Cerebellar cortex (tissue), 1 donor: ENCODE results near the gene SYTL2.

Experiments used
- DNase-seq: peaks from one replicate; pipeline ENCODE4 v3.0.0-alpha.2; 2015; ENCODE audit warnings: low spot score

The SYTL2 gene

DNA sequence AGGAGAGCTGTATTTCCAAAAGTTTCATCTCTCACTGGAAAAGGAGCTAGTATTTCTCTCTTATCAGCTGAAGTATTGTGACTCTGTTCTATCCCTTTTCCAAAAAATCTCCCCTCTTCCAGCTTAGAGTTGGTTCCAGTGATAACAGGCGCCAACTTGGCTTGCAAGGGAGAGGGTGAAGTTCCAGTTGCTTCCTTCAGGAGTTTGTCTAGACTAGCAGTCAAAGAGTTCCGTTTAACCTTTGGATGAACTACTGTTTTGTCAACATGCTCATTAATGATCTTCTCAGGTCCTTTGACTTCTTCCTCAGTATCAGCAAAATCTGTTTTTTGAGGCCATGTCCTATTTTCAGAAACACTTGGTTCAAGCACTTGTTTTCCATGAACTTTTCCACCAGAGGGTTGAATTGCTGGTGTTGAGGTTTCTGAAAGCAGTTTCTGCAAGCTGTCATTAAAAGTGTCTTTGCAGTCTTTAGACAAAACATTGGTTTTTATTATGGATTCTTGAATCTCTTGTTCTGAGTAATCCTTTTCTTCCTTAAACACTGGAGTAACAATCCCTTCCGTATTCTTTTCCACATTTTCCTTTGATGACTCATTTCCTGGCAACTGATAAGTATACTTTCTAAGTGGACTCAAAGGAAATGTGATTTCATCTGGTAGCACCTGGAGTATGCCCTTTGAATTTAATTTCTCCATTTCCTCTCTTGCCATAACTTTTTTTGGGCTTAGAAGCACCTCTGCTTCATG lies 85.3 kb downstream of the SYTL2 start:
- DNase-seq, result no peak

DNA sequence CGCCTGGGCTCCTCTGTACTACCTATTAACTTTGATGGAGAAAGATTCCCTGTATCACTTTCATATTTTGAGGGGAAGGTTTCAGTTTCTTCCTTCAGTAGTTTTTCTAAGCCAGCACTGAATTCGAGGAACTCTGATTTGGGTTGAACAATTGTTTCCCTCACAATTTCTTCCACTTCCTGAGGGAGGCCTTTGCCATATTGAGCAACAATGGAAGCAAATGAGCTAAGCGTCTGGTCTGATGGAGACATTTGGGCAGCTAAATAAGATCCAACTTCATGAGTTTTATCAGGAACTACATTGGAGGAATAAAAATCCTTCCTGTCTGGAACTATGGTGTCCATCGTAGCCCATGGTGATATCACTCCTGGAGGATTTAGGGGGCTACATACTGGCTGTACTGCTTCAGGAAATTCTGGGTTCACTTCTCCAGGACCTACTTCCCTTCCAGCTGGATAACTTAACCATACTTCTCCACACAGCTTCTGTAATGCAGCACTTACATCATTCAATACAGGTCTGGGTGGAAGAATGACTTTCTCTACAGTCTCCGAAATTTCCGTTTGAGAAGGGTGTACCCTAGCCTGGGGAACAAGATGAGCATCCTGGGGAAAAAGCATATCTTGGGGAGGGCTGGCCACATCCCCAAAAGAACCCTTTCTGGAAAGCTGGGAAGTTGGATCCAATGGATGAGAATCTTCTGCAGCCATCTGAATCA lies 86.0 kb downstream of the SYTL2 start:
- DNase-seq, result no peak

DNA sequence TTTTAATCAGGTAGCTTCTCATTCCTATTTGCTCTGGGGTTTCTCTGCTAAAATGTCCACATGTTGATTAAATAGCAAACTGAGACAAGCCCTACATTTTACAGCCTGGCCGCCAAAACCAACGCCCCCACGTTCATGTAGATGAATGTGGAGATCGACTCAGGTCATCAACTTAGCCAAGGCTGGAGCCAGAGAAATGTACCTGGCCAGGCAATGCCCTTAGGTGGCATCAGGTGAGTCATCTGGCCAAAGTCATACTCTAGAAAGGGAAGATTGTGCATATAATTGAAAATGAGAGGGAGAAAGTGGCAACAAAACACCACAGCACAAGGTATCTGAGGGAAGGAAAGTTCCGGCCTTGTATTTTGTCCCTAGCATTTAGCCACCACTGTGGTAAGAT lies 87.9 kb downstream of the SYTL2 start:
- no peak for DNase-seq

DNA sequence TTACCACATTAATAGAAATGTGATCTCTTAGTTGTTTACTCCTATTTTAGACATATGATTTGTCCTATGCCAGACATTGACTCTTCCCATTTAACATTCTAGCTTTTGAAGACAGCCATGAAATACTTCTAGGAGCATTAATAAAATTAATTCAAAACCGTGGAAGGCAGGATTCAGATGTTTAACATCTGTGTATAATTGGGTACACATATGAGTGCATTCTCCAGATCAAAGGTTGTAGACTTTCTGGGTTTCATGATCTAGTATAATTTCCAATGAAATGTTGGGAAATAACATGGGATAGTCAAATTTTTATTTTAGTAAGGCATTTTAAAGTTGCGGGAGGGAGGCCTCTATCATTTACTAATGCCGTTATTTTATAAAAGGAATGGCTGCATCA lies 89.8 kb downstream of the SYTL2 start:
- DNase-seq, result no peak

DNA sequence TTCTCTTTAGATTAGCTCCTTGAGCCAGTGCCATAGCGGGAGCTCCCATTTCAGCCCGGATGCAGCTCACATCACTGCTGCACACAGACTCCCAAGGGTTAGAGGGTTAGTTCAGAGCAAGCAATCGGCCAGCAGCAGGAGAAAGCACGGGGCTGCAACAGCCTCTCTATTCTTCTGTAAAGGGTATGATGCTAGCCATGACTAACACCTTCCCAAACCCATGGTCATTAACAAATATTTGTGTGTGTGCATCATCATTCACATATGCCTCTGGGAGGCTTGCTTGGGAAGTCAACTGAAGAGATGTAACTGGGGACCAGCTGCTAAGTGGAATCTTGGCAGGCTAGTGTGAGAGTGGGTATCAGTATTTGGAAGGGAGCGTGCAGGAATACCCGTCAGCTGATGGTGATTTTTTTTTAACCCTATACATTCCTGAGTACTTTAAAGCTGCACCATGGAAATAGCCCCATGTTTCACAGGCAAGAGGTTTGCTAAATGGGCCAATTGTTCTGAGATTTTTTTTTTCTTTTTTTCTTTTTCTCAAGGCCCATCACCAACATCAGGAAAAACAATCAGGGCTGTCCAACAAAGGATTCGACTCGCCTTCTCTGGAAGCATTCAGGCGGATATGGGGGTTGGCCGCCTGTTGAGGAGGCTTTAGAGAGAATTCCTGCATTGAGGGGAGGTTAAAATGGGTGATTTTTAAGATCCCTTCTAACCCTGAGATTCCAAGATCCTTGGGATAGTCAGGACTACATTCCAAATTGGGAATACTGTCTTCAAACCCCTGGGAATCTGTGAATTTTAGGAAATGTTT lies 91.7 kb downstream of the SYTL2 start:
- peak; percentile 86 for DNase-seq

DNA sequence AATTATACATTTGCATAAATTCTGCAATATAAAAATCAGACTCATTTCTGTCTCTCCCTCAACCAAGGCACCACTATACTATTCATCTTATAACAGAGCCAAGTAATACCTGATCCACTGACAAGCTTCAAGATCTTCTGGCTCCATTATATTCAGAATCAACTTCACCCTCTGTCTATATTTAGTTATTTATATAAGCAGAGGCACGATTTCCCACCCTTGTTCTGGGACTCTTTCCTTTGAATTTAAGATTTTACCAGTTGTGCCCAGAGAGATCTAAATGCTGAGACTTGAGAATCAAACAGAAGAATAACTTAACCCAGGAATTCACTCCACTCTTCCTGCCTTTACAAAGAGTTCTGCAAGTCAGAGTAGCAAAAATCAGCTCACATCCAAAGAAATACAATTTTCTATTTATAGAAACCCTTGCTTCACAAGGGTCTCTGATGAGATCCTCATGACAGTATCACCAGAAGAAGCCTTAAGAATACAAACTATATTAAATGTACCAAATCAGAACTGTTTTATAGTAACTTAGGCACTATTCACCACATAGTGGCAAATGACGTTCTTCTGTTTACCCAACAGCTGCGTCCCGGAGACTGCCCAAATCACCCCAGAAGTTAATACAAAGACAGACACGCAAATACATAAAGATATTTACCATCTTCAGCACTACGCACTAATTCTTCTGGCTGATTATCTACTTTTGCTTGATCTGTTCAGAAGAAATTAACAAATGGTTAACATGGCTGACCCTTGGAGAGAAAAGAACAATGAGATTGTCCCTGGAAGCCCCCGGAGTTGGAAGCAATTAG lies 92.6 kb downstream of the SYTL2 start:
- peak; percentile 59 for DNase-seq

DNA sequence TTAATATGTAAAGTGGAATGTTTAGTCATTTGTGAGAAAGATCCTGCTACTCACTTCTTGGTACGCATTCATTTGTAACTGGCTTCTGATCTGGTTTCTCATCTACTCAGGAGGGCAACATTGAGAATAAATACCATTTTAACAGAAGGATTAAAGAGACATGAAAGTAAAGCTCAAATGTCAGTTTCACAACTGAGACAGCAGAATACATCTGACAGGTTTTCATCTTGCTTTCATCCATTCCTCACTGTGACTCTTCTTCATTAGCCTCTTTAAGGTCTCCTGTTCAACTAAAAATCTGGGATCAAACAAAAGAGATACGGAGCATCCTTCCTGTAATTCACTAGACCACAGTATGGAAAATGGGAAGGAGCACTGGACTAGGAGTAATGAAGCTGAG lies 93.5 kb downstream of the SYTL2 start:
- peak; percentile 46 for DNase-seq

DNA sequence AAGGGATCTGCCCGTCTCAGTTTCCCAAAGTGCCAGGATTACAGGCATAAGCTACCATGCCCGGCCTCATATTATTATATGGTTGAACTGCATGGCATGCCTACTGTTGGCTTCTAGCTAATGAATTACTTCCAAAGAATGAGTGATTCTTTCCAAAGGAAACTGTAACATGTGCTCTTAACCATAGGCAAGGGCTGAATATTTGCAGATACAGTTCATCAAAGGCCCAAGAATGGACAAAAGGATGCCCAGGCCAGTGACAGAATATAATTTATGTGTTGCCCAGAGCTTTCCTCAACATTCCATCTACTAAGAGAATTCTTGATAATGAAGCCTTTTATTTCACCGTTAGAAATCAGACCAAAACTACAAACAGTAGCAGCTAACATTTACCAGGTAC lies 98.0 kb downstream of the SYTL2 start:
- no peak for DNase-seq

DNA sequence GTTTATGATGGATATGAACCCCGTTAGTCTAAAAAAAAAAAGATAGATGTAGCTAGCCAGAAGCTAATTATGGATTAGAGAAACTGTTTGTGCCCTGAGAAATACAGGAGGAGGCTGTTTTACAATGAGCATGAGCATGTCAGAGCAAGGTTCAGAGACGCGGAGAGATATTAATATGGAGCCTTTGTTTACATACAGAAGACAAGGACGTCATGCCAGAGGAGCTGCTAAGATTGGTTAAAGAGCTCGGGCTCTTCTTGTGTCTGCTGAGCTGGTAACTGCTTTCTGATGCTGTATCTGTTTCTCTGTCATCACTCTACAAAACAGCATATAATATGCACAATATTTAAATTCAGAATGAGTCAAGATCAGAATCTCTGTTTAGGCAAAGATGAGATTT lies 100.0 kb downstream of the SYTL2 start:
- DNase-seq, result no peak

DNA sequence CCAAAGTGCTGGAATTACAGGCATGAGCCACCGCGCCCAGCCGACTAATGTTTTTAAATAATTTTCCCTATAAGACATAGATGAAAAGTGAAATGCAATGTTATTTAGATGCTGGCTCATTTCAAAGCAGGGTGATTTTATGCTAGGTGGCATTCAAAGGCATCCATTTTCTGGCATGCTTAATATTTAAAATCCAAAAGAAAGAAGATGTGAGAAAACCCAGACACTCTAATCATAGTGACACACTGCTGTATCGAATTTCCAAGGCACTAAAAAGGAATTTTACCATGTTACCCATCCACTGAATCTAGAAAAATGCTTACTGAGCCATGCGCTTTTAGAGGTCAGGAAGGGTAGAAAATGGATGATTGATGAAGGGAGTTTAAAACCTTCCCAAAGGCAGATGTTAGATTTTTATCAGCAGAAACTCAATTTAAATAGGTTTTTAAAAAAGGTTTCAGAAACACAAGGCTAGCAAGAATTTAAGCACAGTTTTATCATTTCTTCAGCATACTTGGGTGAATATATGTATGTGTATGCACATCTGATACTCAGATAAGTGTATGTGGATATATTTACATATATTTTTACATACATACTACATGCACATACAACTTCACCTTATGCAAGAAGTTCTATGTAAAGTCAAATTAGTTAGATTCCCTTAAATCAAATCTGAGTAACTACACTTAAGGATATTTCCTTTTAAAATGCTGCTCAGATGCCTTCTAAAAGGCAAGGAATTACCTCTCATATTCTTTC lies 100.8 kb downstream of the SYTL2 start:
- no peak for DNase-seq

DNA sequence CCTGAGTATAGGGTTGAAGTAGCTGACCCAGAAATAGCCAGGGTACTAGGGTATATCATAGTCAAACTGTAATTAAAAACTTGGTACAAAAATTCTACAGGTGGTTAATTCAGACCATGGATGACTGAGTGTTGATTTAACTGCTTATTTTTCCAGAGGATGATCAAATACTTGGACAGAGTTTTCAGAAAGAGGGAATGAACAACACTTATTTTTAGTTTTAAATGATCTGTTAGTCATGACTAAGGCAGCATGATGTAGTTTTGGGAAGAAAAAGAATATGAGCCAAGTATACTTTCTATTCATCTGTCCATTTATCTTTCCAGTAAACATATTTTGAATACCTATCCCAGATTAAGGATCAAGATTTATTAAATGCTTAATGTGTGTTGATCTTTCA lies 105.1 kb downstream of the SYTL2 start:
- no peak for DNase-seq

DNA sequence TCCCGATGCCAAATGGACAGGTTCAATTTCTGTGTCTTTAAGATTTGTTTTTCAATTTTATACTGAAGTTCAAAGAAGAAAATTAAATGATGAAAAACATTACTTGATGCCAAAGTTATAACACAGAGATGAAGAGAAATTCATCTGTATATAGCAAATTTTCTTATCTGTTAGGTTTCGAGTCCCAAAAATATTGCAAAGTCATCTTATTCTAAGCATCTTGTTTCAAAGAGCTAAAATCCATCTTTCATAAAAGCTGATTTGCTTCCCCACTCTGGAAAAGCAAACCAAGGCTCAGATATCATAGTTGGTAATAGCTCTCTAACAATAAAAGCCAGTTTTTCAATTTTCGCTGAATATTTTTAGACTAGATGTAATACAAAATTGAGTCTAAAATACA lies 106.0 kb downstream of the SYTL2 start:
- no peak for DNase-seq

DNA sequence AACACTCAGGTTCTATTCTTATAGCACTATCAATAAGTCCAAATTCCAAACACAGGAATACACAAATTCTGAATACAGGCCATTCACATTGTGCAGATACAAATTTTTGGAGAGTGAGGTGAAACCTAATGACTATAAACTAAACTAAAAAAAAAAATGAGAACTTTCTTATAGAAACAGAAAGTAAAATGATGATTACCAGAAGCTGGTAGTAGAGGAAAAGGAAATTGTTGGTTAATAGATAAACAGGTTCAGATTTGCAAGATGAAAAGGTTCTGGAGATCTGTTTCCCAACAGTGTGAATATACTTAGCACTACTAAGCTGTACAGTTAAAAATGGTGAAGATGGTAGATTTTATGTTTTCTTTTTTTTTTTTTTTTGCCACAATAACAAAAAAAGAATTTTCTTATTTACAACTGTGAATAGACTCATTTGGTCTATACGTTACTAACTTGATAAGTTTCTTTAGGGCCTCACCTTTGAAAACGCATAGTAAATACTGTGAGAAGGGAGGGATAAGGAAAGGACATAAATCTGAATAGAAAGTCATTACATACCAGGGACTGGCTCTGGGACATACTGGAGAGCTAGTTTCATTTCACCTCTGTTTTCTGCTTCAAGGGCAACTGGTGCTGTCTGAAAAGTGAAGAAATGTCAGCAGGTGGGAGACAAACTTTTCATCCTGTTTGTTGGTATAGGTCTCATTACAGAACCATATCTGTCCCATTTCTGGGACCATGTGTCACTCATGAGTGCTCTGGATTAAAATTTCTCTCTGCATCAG lies 110.8 kb downstream of the SYTL2 start:
- no peak for DNase-seq

DNA sequence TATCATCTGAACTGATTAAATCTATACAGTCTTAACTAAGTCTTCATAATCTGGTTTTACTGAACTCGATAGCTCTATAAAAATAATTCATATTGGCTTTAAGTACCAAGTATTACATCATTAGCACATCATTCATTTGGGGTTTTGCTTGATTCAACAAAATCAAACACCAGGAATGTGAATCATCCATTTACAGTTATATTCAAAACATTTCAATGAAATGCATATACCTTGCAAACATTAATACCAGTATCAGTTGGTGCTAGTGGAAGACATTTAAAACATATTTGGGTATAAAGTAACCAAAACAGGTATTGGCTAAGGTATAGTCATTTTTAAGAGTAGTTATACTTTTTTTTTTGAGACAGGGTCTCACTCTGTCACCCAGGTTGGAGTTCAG lies 112.7 kb downstream of the SYTL2 start:
- DNase-seq, result no peak

DNA sequence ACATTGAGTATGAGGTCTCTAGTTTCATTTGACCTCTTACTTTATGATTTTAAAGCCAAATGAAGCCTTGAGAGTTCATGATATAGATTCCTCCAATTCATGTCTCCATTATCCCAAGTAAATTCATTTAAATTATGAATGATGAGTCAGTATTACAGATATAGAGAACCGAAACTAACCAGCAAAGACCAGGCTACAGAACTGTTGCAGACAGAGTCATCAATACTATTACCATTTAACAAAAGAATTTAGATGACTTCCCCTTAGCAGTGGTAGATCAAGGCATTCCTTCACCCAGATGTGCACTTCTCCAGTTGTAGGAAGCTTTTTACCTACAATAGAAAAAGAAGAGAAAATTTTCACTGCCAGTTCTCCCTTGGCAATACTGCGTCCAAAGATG lies 113.2 kb downstream of the SYTL2 start:
- DNase-seq, result no peak

DNA sequence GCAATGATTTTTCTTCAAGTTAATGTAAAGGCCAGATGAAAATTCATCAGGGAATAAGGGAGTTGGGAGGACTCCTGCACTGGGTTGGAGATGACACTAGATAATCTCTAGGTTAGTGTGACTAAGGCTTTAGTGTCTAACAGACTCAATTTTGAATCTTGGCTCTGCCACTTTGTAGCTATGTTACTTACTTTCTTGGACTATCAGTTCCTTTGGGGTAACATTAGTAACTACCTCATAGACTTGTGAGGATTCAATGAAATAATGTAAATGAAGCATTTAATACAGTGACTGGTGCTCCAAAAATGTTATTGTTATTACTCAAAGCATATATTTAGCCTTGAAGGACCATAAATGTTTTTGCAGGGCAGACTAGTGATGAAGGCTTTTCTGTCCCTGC lies 115.4 kb downstream of the SYTL2 start:
- no peak for DNase-seq

DNA sequence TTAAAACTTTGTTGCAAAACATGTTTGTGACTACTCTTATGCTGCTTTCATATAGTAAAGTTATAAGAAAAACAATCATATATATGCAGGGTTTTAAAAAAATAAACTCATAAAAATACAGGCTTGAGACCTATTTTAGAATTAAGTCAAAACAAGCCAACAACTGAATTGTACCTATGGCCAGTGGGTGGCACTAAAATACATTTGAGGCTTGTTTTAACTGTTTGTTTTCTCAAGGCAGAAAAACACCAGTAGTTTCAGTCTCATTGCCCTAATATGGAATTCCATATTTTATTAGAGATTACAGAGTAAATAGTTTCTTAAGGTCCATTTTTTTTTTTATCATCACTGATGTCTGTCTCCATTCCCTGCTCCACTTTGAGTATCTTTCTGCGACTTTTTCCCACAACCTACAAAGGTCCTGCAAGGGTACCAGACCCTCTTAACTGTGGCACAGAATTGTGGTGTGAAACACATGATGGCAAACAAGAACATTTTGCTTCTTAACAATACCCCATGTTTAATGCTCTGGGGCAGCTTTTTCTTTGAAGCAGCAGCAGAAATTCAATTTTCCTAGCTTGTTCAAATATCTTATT lies 116.5 kb downstream of the SYTL2 start:
- peak; percentile 63 for DNase-seq

DNA sequence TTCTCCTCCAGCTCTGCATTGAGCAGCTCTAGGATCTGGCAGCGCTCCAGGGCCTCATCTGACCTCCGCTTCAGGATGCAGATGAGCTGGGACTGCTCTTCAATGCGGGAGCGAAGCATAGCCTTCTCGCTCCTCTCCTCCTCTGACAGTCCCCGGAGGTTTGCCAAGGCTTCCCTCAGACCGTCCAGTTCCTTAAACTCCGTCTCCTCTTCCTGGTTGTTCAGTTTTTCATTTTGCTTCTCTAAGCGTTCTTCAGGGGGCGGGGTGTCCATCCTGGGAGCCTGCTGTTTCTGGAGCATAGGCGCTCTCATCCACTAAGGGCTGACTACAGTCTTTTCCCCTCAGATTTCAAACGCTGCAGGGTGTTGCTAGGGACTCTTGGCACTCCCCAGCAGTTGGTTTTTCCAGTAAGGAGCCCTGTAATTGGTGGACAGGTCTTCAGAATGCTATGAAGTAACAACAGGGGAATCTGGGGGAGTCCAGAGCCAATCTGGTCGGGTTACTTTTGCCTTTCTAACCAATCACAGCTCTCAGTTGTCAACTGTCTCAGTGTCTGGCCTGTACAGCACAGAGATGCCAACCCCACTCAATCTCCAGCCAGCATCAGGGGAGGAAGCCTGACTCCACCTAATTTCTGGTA lies 125.0 kb downstream of the SYTL2 start, which contains the start of gene CCDC89:
Gene CCDC89 (minus strand): TSS at position 376 of the 640 bp plus-strand sequence. CDS start 65 bp downstream, at position 311.
- DNase-seq, result peak; percentile 100

DNA sequence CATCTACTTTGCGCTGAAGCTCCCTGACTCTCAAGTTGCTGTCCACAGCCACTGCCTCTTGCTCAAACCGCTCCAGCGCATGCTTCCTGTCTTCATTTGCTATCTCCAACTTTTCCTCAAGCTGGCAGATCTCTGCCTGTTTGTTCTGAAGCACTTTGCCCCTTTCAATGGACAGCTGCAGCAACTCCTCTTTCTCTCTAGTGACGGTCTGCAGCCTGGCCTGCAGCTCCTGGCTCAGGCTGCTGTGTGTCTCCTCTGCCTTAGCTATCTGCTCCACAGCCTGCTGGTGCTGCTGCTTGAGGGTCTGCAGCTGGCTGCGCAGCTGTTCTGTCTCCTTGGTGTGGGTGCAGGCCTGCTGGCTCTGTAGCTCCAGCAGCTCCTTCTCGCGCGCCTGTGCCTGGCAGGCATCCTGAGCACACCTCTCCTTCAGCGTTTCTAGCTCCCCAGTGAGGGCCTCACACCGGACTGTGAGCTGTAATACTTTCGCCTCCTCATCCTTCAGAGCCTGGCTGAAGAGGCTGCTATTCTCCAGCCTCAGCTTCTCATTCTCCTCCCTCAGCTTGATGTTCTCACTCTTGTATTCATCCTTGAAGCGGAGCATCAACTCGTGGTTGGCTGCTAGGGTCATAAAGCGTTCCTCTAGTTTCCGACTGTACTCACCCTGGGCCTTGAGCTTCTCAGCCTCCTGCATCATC lies 125.7 kb downstream of the SYTL2 start:
- no peak for DNase-seq
